ENCODE measurements around the gene REXO1.
"Not testable (repeated sequence)": the region's sequence is repeated elsewhere in the genome, so short reads cannot be mapped to it uniquely, and the experiment has no call there.

- not testable (repeated sequence) for TF ChIP-seq CTCF (conservative IDR thresholded peaks at IDR 0.05); EZH2 (IDR thresholded peaks at IDR 0.05; ENCODE audit: low read depth)
Measured at GRCh38 chr19:1797313-1797712, 51.0 kb downstream of the REXO1 start.

All from PC-9 (cell line).